PC-3 (cell line): Measurements from ENCODE around the gene RTF2.

Experiments used
- CTCF ChIP-seq: fragments of 300-600 bp; sonication (generic); conservative IDR thresholded peaks from 2 replicates; pipeline ENCODE4 v1.5.1; 2017; ENCODE audit warnings: antibody characterized with exemption, low read depth, mild to moderate bottlenecking, low read length
- EZH2 ChIP-seq: fragments of 300-600 bp; sonication (generic); IDR thresholded peaks from one replicate; pipeline ENCODE4 v1.6.1; 2017; ENCODE audit warnings: antibody characterized with exemption, mild to moderate bottlenecking, low read length; ENCODE audit not compliant: unreplicated experiment

GRCh38 chr20:56537997-56538396 lies 69.6 kb downstream of the RTF2 start:
- TF ChIP-seq CTCF (no peak), EZH2 (no peak)
